K562 (cell line): ENCODE data around the gene ASAH2B. TPM values are rescaled to one million over a fixed set of nuclear protein-coding genes. Genes with fewer than 3 reads are reported as not detected.
A peak's percentile ranks its signal among the peaks of the same experiment; 100 is the strongest.

ENCODE experiments used
- BACH1 ChIP-seq: fragments of 200-800 bp; sonication (Bioruptor generic); IDR thresholded peaks from 2 replicates; pipeline ENCODE4 v1.6.1; 2016; ENCODE audit warnings: missing genetic modification characterization, missing compliant biosample characterization
- ETV5 ChIP-seq: sonication (generic); formaldehyde crosslinking; IDR thresholded peaks from 2 replicates; pipeline ENCODE4 v1.4.0; 2020; ENCODE audit warnings: low read depth, mild to moderate bottlenecking, missing genetic modification reagents
- GATAD2B ChIP-seq: fragments of 450-650 bp; IDR thresholded peaks from 2 replicates; pipeline ENCODE4 v1.6.1; 2017; ENCODE audit warnings: mild to moderate bottlenecking, borderline replicate concordance
- HDAC6 ChIP-seq: IDR thresholded peaks from 2 replicates; pipeline ENCODE4 v1.6.1; 2012; ENCODE audit warnings: low read depth, mild to moderate bottlenecking, control low read depth, inconsistent platforms, low read length, moderate library complexity
- HNRNPLL ChIP-seq: fragments of 200-400 bp; formaldehyde crosslinking; IDR thresholded peaks from 2 replicates; pipeline ENCODE4 v1.6.1; 2017; ENCODE audit warnings: low read length, low read depth, mild to moderate bottlenecking; ENCODE audit not compliant: poor library complexity, severe bottlenecking
- NR4A1 ChIP-seq, 2 experiments: fragments of 250-450 bp in 1 of 2; fragments of 450-650 bp in 1 of 2; sonication (Bioruptor Pico) in 1 of 2; IDR thresholded peaks; 2 replicates each; pipeline versions ENCODE4 v1.4.0 to v1.6.1; 2016 to 2020; ENCODE audit warnings: mild to moderate bottlenecking in 2 of 2, missing compliant biosample characterization in 1 of 2, missing genetic modification characterization in 1 of 2, moderate library complexity in 1 of 2
- POLR2AphosphoS5 ChIP-seq: IDR thresholded peaks from 2 replicates; pipeline ENCODE4 v1.6.1; 2011; ENCODE audit warnings: mild to moderate bottlenecking, low read depth, low read length, moderate library complexity; ENCODE audit not compliant: control insufficient read depth, insufficient read depth
- POLR2G ChIP-seq: fragments of 200-400 bp; formaldehyde crosslinking; IDR thresholded peaks from 2 replicates; pipeline ENCODE4 v1.6.1; 2017; ENCODE audit warnings: low read depth, mild to moderate bottlenecking, antibody characterized with exemption, low read length, moderate library complexity
- PRMT5 ChIP-seq: sonication (generic); formaldehyde crosslinking; IDR thresholded peaks from 2 replicates; pipeline ENCODE4 v1.5.0; 2020; ENCODE audit warnings: missing genetic modification reagents
- RFX1 ChIP-seq: fragments of 450-650 bp; IDR thresholded peaks from 2 replicates; pipeline ENCODE4 v1.6.1; 2016; ENCODE audit warnings: mild to moderate bottlenecking, moderate library complexity
- SMARCA4 ChIP-seq: fragments of 450-650 bp; IDR thresholded peaks from 2 replicates; pipeline ENCODE4 v1.6.1; 2016
- SRSF1 ChIP-seq: fragments of 200-400 bp; formaldehyde crosslinking; IDR thresholded peaks from 2 replicates; pipeline ENCODE4 v1.6.1; 2017; ENCODE audit warnings: mild to moderate bottlenecking, low read depth, low read length, moderate library complexity
- SUPT5H ChIP-seq: fragments of 450-650 bp; IDR thresholded peaks from 2 replicates; pipeline ENCODE4 v1.6.1; 2016
- TCFL5 ChIP-seq: fragments of 250-450 bp; sonication (Bioruptor Pico); conservative IDR thresholded peaks from 2 replicates; pipeline ENCODE4 v1.6.1; 2021; ENCODE audit warnings: mild to moderate bottlenecking, moderate library complexity, matching md5 sums
- TRIM24 ChIP-seq, 2 experiments: fragments of 450-650 bp; IDR thresholded peaks; 2 replicates each; pipeline ENCODE4 v1.6.1; 2016
- ZBTB17 ChIP-seq: fragments of 450-650 bp; formaldehyde crosslinking; IDR thresholded peaks from 2 replicates; pipeline ENCODE4 v1.4.0; 2020; ENCODE audit warnings: mild to moderate bottlenecking
- ZBTB8A ChIP-seq: fragments of 450-650 bp; IDR thresholded peaks from 2 replicates; pipeline ENCODE4 v1.6.1; 2018; ENCODE audit warnings: mild to moderate bottlenecking, moderate library complexity; ENCODE audit not compliant: partially characterized antibody
- ZFPM2 ChIP-seq: fragments of 250-450 bp; sonication (Bioruptor Pico); IDR thresholded peaks from 2 replicates; pipeline ENCODE4 v1.5.1; 2022; ENCODE audit warnings: mild to moderate bottlenecking
- ZKSCAN8 ChIP-seq: fragments of 200-800 bp; sonication (Bioruptor generic); IDR thresholded peaks from 2 replicates; pipeline ENCODE4 v1.6.1; 2016; ENCODE audit warnings: missing genetic modification characterization, missing compliant biosample characterization
- ZNF217 ChIP-seq: sonication (generic); formaldehyde crosslinking; IDR thresholded peaks from 2 replicates; pipeline ENCODE4 v1.8.0; 2022; ENCODE audit warnings: mild to moderate bottlenecking, missing genetic modification reagents
- ZNF780A ChIP-seq: fragments of 250-450 bp; sonication (Bioruptor Pico); IDR thresholded peaks from 2 replicates; pipeline ENCODE4 v1.5.0; 2021; ENCODE audit warnings: mild to moderate bottlenecking
- polyA plus RNA-seq, 8 experiments: library from polyadenylated mRNA; depleted of rRNA in 4 of 8; stranded (reverse) in 5 of 8; unstranded in 3 of 8; fragments of >200 nt; fragmentation: Nextera tagmentation in 2 of 8; fragmentation: Illumina TruSeq in 1 of 8; extraction: Ambion mirVana in 2 of 8; extraction: Trizol in 1 of 8; gene quantifications; 2 replicates each; pipeline versions ENCODE4 v1.2.1 to v1.2.3, GENCODE V29; 2011 to 2014; ENCODE audit warnings: inconsistent platforms in 1 of 8, missing spikeins in 1 of 8
- total RNA-seq, 7 experiments: library from RNA; depleted of rRNA in 6 of 7; stranded (reverse); fragments of >200 nt in 6 of 7; fragmentation: Illumina TruSeq in 2 of 7; extraction: Trizol in 2 of 7; gene quantifications; 2 replicates each; pipeline versions ENCODE4 v1.2.1 to v1.2.3, GENCODE V29; 2011 to 2021; ENCODE audit warnings: low replicate concordance in 1 of 7
- TF ChIP-seq, protein P1 (sequence below), 2 experiments: fragments of 150-350 bp in 1 of 2; IDR thresholded peaks; 2 replicates each; pipeline ENCODE4 v1.6.1; 2012 to 2016; ENCODE audit warnings: low read depth in 2 of 2, low read length in 2 of 2, mild to moderate bottlenecking in 1 of 2, moderate library complexity in 1 of 2
- TF ChIP-seq, protein P2 (sequence below): conservative IDR thresholded peaks from 2 replicates; pipeline ENCODE4 v1.6.1; 2011; ENCODE audit warnings: low read depth, mild to moderate bottlenecking, low read length; ENCODE audit not compliant: control insufficient read depth
- TF ChIP-seq, protein P3 (sequence below): fragments of 250-450 bp; sonication (Bioruptor Pico); IDR thresholded peaks from 2 replicates; pipeline ENCODE4 v1.8.0; 2021; ENCODE audit warnings: moderate library complexity, mild to moderate bottlenecking, inconsistent platforms

ASAH2B gene
- total and polyA plus RNA-seq, 9 of the 15 experiments (the other 6 are each of a cell fraction or from before 2014, with no cell fraction given), result 5.0 to 18.3 (median 14.4) TPM

DNA sequence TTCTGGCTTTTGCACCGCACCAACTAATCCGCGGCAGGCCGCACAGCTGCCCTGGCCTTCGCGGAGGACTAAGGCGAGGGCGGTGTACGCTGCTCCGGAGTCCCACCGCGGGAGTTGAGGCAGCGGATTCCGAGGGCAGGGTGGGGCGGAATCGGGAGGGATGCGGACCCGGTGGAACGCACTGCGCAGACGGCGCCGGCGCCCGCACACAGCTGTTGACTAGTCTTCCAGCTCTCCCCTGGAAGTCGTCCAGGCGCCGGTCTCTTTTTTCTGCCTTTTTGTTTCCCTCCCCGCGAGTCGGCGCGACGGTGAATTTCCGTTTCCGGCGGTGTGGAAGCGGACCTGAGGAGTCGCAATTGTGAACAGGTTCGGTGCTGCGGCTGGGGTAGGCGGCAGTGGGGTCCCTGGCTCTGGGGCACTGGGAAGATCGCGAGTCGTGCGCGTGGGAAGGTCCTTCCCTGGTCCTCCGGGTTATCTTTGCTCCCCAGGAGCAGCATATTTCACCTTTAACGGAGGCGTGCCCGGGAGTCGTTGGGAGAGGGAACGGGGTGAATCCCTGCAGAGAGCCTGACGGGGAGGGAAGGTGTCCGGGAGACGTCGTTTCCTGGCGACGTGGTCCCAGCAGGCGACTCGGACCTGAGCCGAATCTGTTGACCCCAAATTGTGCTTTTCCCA, at the start of gene ASAH2B (continued):
- TF ChIP-seq ZNF217 (CRISPR knock-in tag), result no peak
- no peak for TF ChIP-seq HDAC6
- peak; percentile 87; the same call in 1 of the 2 replicates for TF ChIP-seq SRSF1
- peak; percentile 59 for TF ChIP-seq RFX1
- no peak for TF ChIP-seq PRMT5 (CRISPR knock-in tag)
- peak; percentile 29; the same call in 1 of the 2 replicates for TF ChIP-seq ZNF780A (CRISPR knock-in tag)
- 0 out of 2 replicates have a peak, but pooled peaks have one; percentile 66 for TF ChIP-seq ZBTB17 (CRISPR knock-in tag)
- peak; percentile 91 for TF ChIP-seq HNRNPLL
- TF ChIP-seq, protein P1, sequence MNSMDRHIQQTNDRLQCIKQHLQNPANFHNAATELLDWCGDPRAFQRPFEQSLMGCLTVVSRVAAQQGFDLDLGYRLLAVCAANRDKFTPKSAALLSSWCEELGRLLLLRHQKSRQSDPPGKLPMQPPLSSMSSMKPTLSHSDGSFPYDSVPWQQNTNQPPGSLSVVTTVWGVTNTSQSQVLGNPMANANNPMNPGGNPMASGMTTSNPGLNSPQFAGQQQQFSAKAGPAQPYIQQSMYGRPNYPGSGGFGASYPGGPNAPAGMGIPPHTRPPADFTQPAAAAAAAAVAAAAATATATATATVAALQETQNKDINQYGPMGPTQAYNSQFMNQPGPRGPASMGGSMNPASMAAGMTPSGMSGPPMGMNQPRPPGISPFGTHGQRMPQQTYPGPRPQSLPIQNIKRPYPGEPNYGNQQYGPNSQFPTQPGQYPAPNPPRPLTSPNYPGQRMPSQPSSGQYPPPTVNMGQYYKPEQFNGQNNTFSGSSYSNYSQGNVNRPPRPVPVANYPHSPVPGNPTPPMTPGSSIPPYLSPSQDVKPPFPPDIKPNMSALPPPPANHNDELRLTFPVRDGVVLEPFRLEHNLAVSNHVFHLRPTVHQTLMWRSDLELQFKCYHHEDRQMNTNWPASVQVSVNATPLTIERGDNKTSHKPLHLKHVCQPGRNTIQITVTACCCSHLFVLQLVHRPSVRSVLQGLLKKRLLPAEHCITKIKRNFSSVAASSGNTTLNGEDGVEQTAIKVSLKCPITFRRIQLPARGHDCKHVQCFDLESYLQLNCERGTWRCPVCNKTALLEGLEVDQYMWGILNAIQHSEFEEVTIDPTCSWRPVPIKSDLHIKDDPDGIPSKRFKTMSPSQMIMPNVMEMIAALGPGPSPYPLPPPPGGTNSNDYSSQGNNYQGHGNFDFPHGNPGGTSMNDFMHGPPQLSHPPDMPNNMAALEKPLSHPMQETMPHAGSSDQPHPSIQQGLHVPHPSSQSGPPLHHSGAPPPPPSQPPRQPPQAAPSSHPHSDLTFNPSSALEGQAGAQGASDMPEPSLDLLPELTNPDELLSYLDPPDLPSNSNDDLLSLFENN (IDR thresholded peaks at IDR 0.05; ENCODE audit: low read depth in 2 of 2, low read length in 2 of 2), result 0 out of 4 replicates have a peak, but pooled peaks of 1 of the 2 experiments have one; percentile 50
- TF ChIP-seq BACH1, result no peak
- no peak for TF ChIP-seq ZBTB8A
- TF ChIP-seq, protein P2, sequence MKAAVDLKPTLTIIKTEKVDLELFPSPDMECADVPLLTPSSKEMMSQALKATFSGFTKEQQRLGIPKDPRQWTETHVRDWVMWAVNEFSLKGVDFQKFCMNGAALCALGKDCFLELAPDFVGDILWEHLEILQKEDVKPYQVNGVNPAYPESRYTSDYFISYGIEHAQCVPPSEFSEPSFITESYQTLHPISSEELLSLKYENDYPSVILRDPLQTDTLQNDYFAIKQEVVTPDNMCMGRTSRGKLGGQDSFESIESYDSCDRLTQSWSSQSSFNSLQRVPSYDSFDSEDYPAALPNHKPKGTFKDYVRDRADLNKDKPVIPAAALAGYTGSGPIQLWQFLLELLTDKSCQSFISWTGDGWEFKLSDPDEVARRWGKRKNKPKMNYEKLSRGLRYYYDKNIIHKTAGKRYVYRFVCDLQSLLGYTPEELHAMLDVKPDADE, result peak; percentile 82
- 0 out of 2 replicates have a peak, but pooled peaks have one; percentile 37 for TF ChIP-seq ETV5 (CRISPR knock-in tag)
- peak; percentile 95 for TF ChIP-seq SUPT5H
- no peak for TF ChIP-seq GATAD2B
- peak; percentile 82 for TF ChIP-seq POLR2AphosphoS5
- TF ChIP-seq, protein P3, sequence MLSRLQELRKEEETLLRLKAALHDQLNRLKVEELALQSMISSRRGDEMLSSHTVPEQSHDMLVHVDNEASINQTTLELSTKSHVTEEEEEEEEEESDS (CRISPR knock-in tag), result no peak
- TF ChIP-seq ZKSCAN8 (CRISPR knock-in tag), result no peak
- TF ChIP-seq SMARCA4, result peak; percentile 24; the same call in 1 of the 2 replicates
- TF ChIP-seq TRIM24 (IDR thresholded peaks at IDR 0.05), result peak in 1 of 2 experiments; percentile 90; a peak in 2 of 4 replicates
- TF ChIP-seq ZFPM2, result no peak
- TF ChIP-seq POLR2G, result peak; percentile 98
- no peak for TF ChIP-seq TCFL5 (CRISPR knock-in tag)
- TF ChIP-seq NR4A1 (CRISPR knock-in tag; IDR thresholded peaks at IDR 0.05), result peak; percentile 79; the same call in 1 of the 2 replicates
- no peak for TF ChIP-seq NR4A1 (tag; IDR thresholded peaks at IDR 0.05)
